ENCODE measurements around the gene CES3.
A peak's percentile ranks its signal among the peaks of the same experiment; 100 is the strongest.
"Not testable (repeated sequence)": the region's sequence is repeated elsewhere in the genome, so short reads cannot be mapped to it uniquely, and the experiment has no call there.

Gene CES3

DNA sequence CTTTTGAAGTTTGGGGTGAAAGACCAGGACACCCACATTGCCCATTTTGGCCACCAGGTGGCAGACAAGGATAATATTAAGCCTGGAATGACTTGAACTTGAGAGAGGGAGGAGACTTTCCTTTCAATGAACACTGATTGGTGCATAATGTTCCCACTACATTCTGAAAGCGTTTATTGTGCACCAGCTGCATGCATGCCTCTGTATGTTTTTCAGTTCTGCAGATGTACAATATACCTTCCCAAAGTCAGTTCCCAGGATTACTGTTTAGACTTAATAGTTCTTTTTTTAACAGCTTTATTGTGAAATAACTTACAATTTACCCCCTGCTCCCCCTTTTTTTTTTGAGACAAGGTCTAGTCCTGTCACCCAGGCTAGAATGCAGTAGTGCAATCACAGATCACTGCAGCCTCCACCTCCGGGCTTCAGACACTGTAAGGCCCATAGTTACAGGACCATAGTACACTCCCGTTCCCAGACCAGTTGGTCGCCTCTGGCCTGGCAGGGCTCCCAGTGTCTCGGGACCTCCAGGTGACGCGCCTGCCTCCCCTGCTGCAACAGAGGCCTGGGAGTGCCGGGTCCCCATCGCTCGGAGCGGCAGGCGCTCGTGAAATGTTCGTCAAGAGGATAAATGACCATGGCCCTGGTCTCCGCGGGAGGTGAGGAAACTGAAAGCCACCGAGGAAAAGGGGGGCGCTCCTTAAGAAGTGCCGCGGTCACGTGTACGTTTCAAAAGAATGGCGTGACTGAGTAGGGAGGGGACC, 13.6 kb upstream of the CES3 start:
- DNase-seq: peak; percentile 28 to 58

DNA sequence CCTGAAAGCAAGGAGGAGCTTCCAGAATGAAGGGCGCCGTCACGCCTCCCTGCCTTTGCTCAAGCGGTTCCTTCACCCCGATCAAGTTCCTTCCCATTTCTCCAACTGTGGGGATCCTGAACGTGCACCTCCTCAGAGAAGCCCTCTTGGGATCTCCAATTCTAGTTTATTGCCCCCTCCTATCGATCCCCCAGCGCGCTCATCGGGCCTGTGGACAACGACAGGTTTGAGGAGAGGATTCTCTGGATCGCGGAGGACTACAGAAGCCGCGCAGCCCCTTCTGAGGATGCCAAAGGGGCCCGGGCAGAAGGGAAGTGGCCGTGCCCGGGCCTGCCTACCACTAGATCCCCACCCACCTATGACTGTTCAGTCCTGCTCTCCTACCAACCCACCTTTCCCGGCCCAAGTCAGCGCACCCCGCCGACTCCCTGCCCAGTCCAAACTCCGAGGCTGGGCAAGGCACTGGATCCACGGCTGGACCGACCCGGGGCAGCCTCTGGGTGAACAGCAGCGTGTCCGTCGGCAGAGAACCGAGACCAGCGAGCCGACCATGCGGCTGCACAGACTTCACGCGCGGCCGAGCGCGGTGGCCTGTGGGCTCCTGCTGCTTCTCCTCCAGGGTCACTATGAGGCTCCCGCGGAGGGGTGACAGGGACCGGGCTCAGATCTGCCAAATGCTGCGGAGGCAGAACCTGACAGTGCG, 12.8 kb upstream of the CES3 start:
- no peak for DNase-seq

DNA sequence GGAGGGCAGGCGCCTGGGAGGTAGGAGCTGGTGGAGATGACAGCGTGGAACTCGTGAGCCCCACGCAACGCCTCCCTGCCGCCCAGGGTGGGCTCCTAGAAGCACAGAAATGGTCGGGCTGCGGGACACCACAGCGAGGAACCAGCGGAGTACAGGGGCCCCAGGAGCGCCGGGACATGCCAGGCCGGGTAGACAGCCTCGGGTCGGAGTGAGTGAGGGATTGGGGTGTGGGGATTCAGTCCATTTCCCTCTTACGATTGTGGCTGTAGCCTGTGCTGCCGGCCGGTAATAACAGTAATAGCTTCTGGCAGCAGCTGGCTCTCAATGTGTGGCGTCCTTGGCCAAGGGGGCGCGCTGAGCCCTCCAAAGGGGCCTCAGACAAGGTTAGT, 12.2 kb upstream of the CES3 start:
- no peak for DNase-seq

DNA sequence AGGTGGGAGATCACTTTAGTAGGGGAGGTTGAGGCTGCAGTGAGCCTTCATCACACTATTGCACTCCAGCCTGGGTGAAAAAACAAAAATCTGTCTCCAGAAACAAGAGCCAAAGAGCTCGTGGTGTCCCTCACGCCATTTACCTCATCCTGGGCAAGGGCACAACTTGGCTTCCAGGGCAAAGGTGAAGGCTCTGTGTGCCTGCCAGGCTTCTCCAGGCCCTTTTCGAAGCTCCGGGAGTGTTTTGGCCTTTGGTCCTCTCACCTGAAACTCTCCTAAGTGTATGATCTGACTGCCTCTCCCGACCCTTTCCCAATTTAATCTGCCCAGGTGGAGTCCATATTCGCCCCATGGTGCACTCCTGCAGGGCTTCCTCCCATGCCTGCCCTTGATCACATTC, 11.6 kb upstream of the CES3 start:
- no peak for DNase-seq

DNA sequence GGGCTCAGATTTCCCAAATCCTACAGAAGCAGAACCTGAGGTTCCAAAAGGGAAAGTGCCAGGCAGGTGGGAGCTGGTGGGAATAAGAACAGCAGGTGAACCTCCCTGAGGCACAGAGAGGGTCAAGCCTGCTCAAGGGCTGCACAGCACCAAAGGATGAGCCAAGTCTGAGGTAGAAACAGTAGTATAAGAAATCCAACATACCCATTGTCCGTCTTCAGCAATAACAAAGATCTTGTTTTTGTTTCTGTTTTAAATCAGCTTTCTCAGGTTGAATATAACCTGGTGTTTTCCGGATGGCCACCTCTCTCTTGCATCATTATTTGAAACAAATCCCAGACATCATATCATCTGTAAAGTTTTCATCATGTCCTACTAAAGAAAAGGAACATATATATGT, 10.6 kb upstream of the CES3 start:
- no peak for DNase-seq

DNA sequence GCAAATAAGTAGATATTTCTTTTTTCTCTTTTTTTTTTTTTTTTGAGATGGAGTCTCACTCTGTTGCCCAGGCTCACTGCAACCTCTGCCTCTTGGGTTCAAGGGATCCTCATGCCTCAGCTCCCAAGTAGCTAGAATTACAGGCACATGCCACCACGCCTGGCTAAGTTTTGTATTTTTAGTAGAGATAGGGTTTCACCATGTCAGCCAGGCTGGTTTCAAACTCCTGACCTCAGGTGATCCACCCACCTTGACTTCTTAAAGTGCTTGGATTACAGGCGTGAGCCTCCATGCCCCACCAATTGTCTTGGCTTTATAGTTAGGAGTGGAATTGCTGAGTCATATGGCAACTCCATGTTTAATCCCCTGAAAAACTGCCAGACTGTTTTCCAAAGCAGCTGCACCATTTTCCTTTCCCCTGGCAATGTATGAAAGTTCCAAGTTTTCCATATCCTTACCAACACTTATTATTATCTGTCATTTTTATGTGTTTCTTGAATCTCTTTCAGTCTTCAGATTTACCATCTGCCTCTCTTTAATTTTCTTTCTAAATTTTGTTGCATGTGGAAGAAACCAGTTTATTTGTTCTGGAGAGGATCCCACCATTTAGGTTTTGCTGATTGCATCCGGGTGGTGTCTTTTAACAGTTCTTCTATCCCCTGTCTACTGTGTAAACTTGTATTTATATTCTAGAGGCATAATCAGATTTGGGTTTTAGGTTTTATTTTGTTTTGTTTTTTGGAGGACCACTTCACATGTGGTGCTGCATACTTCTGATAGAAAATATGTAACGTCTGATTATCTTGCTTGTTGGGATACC, 9.9 kb upstream of the CES3 start:
- no peak for DNase-seq

DNA sequence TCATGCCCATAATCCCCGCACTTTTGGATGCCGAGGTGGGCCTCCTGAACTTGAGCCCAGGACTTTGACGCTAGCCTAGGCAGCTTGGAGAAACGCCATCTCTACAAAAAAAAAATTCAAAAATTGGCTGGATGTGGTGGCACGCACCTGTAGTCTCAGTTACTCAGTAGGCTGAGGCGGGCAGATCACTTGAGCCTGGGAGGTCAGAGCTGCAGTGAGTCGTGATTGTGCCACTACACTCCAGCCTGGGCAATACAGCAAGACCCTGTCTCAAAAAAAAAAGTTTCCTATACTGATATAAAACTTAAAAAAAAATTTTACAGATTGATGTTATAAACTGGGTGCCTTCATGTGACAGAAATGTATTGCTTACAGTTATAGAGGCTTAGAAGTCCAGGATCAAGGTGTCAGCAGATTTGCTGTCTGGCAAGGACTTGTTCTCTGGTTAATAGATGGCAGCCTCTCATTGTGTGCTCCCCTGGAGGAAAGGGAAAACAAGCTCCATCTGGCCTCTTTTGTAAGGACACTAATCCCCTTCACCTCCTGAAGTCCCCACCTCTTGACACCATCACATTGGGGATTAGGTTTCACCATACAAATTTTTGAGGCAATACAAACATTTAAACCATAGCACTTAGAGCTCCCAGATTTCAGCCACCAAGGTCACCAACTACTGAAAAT, 8.5 kb upstream of the CES3 start:
- DNase-seq: no peak

DNA sequence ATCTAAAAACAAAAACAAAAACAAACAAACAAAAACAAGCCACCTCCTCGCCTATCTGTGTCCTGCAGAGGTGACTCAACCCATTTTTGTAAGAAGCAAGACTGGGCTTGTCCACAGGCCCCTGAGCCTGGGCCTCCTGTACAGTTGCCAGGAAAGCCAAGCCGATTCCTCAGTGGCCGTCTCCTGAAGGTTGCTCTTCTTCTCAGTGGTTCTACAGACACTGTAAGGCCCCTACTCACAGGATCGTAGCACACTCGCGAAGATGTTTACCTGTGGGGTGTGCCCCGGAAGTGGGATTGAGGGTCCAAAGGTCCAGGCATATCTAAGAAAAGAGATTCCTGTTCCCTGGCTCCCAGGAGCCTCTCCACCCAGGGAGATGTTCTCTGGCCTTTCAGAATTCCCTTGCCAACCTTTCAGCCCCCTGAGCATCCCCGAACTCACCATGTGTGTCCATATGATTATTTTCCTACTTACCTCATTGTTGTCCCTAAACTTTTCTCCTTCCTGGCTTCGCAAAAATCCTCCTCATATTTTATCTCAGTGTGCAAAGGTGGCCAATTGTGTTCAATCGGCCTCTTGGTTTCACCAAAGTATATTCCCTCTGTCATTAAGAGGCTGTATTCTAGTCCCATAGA, 7.5 kb upstream of the CES3 start:
- DNase-seq: no peak

DNA sequence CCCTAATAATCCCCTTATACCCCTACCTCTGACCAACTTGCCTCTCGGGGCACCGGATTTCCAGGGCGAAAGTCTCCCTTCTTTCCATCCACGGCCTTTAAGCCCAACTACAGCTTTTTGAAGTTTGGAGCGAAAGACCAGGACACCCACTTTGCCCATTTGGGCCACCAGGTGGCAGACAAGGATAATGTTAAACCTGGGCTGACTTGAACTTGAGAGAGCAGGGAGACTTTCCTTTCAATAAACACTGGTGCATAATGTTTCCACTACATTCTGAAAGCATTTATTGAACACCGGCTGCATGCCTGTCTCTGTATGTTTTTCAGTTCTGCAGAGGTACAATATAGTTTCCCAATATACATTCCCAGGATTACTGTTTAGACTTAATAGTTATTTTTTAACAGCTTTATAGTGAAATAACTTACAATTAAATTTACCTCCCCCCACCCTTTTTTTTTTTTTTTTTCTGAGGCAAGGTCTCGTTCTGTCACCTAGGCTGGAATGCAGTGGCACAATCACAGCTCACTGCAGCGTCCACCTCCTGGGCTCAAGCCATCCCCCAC, 6.9 kb upstream of the CES3 start:
- DNase-seq: peak; percentile 32 to 46

DNA sequence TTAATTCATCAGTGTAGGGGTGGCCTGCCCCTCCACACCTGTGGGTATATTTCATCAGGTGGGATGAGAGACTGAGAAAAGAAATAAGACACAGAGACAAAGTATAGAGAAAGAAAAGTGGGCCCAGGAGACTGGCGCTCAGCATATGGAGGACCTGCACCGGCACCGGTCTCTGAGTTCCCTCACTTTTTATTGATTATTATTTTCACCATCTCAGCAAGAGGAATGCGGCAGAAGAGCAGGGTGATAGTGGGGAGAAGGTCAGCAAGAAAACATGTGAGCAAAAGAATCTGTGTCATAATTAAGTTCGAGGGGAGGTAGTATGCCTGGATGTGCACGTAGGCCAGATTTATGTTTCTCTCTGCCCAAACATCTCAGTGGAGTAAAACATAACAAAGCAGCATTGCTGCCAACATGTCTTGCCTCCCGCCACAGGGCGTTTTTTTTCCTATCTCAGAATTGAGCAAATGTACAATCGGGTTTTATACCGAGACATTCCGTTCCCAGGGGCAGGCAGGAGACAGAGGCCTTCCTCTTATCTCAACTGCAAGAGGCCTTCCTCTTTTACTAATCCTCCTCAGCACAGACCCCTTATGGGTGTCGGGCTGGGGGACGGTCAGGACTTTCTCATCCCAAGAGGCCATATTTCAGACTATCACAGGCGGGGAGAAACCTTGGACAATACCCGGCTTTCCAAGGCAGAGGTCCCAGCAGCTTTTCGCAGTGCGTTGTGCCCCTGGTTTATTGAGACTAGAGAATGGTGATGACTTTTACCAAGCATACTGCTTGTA, 5.5 kb upstream of the CES3 start:
- not testable (repeated sequence) for DNase-seq

DNA sequence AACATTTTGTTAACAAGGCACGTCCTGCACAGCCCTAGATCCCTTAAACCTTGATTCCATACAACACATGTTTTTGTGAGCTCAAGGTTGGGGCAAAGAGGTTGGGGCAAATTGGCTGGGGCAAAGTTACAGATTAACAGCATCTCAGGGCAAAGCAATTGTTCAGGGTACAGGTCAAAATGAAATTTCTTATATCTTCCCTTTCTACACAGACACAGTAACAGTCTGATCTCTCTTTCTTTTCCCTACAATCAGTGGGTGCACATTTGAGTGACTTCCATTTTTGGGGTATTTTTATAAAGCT, 5.0 kb upstream of the CES3 start:
- DNase-seq: not testable (repeated sequence)

DNA sequence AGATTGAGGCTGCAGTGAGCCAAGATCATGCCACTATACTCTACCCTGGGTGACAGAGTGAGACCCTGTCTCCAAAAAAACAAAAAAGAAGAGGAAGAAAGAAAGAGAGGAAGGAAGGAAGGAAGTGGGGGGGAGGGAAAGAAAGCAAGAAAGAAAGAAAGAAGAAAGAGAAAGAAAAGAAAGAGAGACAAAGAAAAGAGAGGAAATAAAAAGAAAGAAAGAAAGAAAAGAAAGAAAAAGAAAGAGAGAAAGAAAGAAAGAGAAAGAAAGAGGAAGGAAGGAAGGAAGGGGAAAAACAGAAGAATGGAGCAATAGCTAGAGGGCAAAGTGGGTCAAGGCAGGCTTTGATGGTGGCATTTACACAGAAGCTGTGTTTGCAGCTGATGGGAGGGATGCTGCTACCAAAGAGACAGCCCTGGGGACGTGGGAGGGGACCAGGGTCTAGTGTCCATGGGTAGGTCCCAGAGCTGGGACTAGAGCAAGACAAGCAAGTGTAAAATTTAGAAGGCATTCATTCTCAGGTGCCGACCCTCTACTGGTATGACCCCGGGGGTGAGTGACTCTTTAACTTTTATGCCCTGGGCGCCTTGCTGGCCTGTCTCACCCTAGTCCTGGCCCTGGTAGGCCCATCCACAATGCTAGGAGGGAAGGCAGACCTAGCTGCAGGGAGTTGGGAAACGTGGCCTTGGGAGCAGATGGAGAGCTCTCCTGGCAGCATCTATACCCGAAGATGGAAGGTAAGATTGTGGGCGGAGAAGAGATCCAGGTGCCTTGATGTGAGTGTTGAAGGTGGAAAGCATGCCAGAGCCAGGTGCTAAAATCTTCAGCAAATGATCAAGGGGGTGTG, 2.0 kb upstream of the CES3 start:
- no peak for DNase-seq

DNA sequence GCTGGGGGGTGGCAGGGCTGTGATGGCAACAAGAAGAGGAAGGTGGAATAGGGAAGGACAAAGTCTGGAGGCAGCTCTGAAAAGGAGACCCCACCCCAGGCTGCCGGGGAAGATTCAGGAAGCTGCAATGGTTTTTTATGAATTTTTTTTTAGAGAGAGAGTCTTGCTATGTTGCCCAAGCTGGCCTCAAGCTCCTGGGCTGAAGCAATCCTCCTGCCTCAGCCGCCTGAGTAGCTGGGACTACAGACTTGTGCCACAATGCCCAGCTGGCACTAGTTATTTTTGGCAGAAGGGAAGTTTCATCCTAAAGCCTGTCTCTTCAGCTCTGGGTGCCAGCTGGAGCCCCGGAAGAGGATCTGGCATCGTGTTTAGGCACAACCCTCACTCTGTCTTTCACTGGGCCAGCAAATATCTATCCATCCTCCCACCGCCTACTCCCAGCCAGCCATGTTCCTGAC, 1.3 kb upstream of the CES3 start:
- DNase-seq: no peak

DNA sequence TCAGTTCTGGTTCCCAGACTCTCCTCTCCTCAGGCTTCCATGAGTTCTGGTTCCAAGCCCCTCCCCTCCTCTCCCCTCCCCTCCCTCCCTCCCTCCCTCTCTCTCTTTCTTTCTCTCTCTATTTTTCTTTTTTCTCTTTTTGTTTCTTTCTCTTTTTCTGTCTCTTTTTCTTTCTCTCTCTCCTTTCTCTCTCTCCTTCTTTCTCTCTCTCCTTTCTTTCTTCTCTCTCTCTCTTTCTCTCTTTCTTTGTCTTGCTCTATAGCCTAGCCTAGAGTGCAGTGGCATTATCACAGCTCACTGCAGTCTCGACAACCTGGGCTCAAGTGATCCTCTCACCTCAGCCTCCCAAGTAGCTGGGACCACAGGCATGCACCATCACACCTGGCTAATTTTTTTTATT, 796 bp upstream of the CES3 start:
- DNase-seq: no peak

DNA sequence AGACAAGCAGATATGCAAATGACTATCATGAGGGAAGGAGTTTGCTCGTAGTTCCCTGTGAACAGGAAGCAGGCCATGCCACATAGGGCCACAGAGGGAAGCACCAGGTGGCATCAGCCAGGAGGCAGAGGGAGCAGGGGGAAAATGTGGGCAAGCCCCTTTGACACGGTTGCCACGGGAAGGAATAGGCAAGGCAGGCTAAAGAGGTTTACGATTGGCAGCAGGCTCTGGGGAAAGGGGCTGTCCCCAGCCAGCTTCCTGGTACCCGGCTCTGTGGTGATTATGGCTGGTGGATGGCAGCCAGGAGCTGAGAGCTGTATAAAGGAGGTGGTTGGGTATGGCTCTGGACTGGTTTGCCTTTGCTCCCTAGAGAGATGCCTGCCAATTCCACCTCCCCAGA, 848 bp downstream of the CES3 start:
- no peak for DNase-seq

DNA sequence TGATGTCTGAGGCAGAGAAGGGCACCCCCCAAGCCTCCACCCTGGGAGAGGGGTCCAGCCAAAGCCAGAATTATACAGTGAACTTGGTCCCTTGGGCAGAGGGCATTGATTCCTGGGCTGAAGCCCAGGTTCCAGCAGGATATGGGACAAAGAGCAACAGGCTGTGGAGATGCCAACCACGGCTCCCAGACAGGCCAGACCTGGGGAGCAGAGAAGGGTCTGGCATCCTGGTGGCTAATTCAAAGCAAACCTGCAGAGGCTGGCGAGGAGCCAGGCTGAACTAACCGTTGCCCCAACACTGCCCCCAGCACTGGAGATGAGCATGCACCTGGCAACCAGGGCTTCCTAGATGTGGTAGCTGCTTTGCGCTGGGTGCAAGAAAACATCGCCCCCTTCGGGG, 3.0 kb downstream of the CES3 start:
- DNase-seq: no peak

DNA sequence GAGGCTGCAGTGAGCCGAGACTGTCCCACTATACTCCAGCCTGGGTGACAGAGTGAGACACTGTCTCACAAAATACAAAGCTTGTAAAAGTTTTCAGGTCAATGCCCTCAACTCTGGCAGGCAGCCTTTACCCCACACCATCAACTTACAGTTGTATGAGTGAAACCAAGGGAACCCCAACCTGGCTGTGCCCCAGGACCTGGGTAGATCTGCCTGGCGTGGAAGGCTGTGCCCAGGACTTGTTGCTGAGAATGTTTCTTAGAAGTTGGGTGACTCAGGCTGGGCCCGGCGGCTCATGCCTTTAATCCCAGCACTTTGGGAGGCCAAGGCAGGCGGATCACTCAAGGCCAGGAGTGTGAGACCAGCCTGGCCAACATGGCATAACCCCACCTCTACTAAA, 7.8 kb downstream of the CES3 start:
- DNase-seq: no peak

DNA sequence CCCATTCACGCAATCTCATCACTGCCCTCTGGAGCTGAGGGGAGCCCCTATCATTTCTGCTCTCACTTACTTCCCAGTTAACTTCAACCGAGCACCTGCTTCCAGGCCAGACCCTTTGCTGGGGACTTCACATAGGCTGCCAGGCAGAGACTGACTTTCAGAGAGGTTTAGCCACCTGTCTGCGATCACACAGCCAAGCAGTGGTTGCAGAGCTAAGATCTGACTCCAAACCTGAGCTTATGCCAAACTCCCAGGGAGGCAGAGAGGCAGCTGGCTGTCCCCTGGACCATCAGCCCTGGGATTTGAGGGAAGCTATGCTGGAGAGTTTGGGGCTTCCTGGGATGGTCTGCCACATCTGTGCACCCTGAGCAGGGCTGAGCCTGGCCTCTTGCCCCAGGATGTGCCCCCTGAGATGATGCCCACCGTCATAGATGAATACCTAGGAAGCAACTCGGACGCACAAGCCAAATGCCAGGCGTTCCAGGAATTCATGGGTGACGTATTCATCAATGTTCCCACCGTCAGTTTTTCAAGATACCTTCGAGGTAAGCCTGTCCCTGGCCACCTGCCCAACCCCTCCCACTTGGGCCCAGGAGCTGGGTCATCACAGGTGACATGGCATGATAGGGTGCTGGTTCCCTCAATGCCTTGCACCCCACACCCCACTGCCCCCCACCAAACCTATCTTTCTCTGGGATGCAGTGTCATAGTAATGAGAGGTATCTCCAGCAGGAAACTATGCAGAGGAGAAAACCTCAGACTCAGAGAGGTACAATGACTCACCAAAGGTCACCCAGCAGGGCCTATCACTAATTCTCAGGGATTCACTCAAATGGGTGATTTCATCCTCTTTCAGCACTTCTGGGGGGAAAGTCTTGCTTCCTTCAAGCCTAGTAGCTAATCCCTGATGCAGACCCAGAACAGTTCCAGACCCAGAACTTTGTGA, 10.0 kb downstream of the CES3 start:
- no peak for DNase-seq

DNA sequence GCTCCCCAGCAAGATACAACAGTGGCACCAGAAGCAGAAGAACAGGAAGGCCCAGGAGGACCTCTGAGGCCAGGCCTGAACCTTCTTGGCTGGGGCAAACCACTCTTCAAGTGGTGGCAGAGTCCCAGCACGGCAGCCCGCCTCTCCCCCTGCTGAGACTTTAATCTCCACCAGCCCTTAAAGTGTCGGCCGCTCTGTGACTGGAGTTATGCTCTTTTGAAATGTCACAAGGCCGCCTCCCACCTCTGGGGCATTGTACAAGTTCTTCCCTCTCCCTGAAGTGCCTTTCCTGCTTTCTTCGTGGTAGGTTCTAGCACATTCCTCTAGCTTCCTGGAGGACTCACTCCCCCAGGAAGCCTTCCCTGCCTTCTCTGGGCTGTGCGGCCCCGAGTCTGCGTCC, 11.9 kb downstream of the CES3 start:
- no peak for DNase-seq

DNA sequence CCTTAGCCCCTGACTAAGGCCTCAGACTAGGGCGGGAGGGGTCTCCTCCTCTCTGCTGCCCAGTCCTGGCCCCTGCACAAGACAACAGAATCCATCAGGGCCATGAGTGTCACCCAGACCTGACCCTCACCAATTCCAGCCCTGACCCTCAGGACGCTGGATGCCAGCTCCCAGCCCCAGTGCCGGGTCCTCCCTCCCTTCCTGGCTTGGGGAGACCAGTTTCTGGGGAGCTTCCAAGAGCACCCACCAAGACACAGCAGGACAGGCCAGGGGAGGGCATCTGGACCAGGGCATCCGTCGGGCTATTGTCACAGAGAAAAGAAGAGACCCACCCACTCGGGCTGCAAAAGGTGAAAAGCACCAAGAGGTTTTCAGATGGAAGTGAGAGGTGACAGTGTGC, 12.7 kb downstream of the CES3 start:
- DNase-seq: no peak

All from NCI-H187 (cell line).